ENCODE measurements around the gene OR10A6. TPM values are rescaled to one million over a fixed set of nuclear protein-coding genes. Genes with fewer than 3 reads are reported as not detected.

Gene OR10A6
- total RNA-seq, 2 experiments from 2014 or later = not detected

DNA sequence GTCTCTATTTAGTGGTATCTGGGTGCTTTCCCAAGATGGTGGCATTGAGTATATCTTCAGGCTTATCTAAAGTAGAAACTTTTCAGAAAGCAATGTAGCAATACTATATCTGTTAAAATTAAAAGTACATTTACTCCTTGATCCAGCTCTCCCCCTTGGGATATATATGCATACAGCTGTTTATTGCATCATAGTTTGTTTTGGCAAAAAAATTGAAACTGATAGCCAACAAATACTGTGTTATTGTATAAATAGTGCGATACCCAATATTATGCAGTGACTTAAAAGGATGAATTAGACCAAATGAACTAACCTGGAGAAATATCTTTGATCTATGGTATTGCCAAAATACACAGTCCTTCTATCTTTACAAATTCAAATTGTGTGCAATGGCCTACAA lies 18.9 kb upstream of the OR10A6 start:
- Mint-ChIP-seq H3K4me3 (no peak overlapping the region), H3K27me3 (peaks cover 18% of the 10 kb centered on the region), H3K4me1 (no peaks in the 10 kb centered on the region), H3K9me3 (ENCODE audit: low read depth) (no peaks in the 10 kb centered on the region), H3K36me3 (no peaks in the 10 kb centered on the region), H3K27ac (no peak overlapping the region)
- ATAC-seq = no peak
- DNase-seq = no peak
- CTCF ChIA-PET = no interaction called here

DNA sequence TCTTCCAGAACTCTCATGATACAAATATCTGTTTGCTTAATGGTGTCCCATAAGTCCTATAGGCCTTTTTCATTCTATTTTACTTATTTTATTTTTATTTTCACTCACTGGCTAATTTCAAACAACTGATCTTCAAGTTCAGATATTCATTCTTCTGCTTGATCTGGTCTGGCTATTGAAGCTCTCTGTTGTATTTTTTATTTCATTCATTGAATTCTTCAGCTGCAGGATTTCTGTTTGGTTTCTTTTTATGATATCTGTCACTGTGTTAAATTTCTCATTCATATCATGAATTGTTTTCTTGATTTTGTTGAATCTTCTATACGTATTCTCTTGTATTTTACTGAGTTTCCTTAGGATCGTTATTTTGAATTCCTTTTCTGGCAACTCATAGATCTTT lies 13.1 kb upstream of the OR10A6 start:
- Mint-ChIP-seq H3K4me1 (no peaks in the 10 kb centered on the region), H3K36me3 (no peaks in the 10 kb centered on the region), H3K27me3 (peaks cover 11% of the 10 kb centered on the region), H3K27ac (no peak overlapping the region), H3K9me3 (ENCODE audit: low read depth) (peaks cover 3% of the 10 kb centered on the region), H3K4me3 (no peak overlapping the region)
- no peak for ATAC-seq
- CTCF ChIA-PET = no interaction called here
- no peak for DNase-seq

DNA sequence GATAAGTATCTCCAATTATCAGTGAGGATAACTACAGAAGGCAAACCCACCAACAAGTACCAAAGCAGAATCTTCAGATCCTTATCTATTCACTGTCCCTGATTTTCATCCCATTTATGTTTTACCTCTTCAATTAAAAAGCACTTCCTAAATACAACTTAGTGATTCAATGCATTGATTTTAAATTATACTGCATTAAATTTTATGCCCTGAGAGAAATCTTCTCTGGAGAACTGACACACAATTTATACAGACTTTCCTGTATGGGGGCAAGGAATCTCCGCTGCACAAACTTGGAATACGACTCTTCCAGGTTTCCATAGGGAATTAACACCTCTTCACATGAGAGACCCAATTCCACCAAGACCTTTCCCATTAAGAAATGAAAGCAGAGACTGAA lies 10.5 kb upstream of the OR10A6 start, which contains the start of gene OR10A3:
TSS of gene OR10A3 (minus strand) at position 101 of the 400 bp plus-strand sequence. CDS start 2,188 bp downstream, outside the sequence.
- no peaks in the 10 kb centered on the region for H3K36me3 Mint-ChIP-seq
- peaks cover 3% of the 10 kb centered on the region for H3K9me3 Mint-ChIP-seq (ENCODE audit: low read depth)
- no peak for ATAC-seq
- no peak for DNase-seq
- CTCF ChIA-PET = no interaction called here
- H3K27me3 Mint-ChIP-seq = peaks cover 4% of the 10 kb centered on the region
- H3K4me3 Mint-ChIP-seq = no peak within 1 kb of the TSS
- no peak within 1 kb of the TSS for H3K27ac Mint-ChIP-seq
- H3K4me1 Mint-ChIP-seq = no peaks in the 10 kb centered on the region

DNA sequence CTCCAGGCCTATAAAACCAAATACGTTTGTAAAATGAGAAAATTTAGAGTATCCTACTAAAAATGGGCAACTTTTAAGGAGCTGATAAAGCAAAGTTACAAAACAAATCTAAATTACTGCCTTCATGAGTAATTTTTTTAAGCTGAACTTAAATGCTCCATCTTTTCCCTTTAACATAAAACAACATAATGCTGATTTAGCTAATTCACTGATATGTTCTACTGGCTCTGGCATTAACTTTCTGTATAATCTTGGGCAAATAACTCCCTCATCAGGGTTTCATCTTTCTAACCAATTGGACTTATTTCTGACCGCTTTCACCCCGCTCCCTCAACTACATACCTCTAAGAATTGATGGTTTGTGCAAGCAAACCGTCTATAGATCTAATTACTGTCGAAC lies 10.1 kb upstream of the OR10A6 start:
- Mint-ChIP-seq H3K4me3 (no peak overlapping the region), H3K36me3 (no peaks in the 10 kb centered on the region), H3K27ac (no peak overlapping the region), H3K9me3 (ENCODE audit: low read depth) (peaks cover 3% of the 10 kb centered on the region), H3K4me1 (no peaks in the 10 kb centered on the region), H3K27me3 (peaks cover 4% of the 10 kb centered on the region)
- CTCF ChIA-PET = no interaction called here
- ATAC-seq (no peak), DNase-seq (no peak)

DNA sequence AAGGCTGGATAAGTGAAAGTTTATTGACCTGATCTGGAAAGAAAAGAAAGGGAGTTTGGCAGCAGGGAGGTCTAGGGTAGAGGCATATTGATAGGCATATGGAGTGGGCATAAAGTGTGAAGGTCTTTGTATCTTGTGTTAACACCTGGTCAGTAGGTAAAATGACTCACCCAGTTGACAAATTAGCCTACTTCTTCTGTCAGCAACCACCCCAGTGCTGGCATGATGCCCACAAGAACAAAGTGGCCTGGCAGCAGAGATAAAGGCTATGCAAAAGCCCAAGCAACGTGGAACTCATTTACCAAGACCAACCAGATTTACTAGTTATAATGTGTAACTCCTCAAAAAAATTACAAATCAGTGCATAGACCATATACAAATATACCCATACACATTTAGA lies 5.5 kb upstream of the OR10A6 start:
- no peak for ATAC-seq
- Mint-ChIP-seq H3K27me3 (peaks cover 12% of the 10 kb centered on the region), H3K4me1 (no peaks in the 10 kb centered on the region), H3K27ac (no peak overlapping the region), H3K4me3 (no peak overlapping the region), H3K36me3 (no peaks in the 10 kb centered on the region), H3K9me3 (ENCODE audit: low read depth) (no peaks in the 10 kb centered on the region)
- CTCF ChIA-PET = no interaction called here
- DNase-seq = no peak

DNA sequence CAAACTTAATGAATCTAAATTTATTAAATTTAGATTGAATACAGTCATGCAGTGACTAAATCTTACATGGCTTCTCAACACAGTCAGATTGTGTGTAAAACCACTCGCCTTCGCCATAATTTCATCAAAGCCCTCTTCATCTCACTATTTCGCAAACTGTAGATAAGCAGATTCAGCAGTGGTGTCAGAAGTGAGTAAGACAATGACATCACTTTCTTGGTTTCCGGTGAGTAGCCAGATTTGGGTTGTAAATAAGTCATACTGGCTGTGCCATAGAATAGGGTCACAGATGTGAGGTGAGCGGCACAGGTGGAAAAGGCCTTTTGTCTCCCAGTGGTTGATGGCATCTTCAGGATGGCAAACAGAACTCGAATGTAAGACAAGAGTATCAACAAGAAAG lies 3.4 kb downstream of the OR10A6 start:
- Mint-ChIP-seq H3K36me3 (no peaks in the 10 kb centered on the region), H3K9me3 (ENCODE audit: low read depth) (no peaks in the 10 kb centered on the region), H3K27me3 (peaks cover 17% of the 10 kb centered on the region), H3K4me3 (no peak overlapping the region), H3K27ac (no peak overlapping the region), H3K4me1 (no peaks in the 10 kb centered on the region)
- DNase-seq (no peak), ATAC-seq (no peak)
- CTCF ChIA-PET = no interaction called here

DNA sequence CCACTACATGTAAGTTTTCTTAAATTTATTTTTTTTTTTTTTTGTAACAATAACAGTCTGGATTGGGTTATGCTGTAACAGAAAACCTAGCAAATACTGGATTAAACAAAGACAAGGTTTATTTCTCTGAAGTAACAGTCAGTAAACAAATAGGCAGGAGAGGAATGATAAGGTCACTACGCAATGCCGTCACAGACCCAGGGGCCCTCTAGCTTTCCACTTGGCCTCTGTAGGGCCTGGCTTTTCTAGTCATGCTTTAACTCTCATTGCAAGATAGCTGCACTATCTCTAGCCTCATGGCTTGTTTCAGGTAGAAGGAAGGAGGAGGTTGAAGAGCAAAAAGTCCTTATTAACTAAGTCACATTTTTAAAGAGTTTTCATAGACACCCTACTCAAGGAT lies 6.5 kb downstream of the OR10A6 start:
- DNase-seq (no peak), ATAC-seq (no peak)
- Mint-ChIP-seq H3K4me3 (no peak overlapping the region), H3K27ac (no peak overlapping the region), H3K4me1 (no peaks in the 10 kb centered on the region), H3K36me3 (no peaks in the 10 kb centered on the region), H3K27me3 (peaks cover 11% of the 10 kb centered on the region), H3K9me3 (ENCODE audit: low read depth) (no peaks in the 10 kb centered on the region)
- CTCF ChIA-PET = no interaction called here

DNA sequence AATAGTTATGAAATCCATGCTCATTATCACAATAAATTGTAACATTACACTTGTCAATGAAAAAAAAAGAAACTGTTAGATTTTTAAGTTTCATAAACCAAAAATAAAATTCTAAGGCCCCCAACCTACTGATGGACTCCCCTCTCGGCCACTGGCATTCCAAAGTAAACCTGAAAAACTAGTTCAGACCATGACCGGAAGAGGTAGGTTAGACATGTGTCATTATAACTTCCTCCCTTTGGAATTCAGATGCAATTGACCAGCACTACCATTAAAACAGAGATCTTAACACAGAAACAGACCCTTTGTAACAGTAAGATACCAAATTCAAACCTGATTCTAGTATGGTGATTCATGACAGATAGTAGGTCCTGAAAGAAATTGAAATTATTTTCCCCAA lies 12.9 kb downstream of the OR10A6 start:
- Mint-ChIP-seq H3K36me3 (no peaks in the 10 kb centered on the region), H3K27ac (no peak overlapping the region), H3K4me3 (no peak overlapping the region), H3K27me3 (no peaks in the 10 kb centered on the region), H3K4me1 (no peaks in the 10 kb centered on the region), H3K9me3 (ENCODE audit: low read depth) (no peaks in the 10 kb centered on the region)
- ATAC-seq (no peak), DNase-seq (no peak)
- CTCF ChIA-PET = no interaction called here

DNA sequence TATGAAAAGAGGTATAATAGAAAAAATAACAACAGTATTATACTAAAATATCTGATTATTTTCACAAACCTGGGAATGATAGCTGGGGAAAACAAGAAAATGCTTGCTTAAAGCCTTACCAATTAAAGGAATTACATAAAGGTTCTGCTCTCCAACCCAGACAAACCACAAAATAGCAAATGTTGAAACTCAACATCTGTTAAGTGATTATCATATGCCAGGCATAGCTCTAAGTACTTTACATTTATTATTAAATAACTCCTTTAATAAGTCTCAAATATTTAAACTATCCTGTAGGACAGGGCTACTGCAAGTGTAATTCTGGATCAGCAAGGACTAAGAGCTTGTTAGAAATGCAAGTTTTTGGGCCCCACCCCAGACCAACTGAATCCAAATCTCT lies 20.1 kb downstream of the OR10A6 start:
- Mint-ChIP-seq H3K9me3 (ENCODE audit: low read depth) (no peaks in the 10 kb centered on the region), H3K27ac (no peak overlapping the region), H3K4me1 (no peaks in the 10 kb centered on the region), H3K27me3 (peaks cover 33% of the 10 kb centered on the region), H3K4me3 (no peak overlapping the region), H3K36me3 (no peaks in the 10 kb centered on the region)
- CTCF ChIA-PET = no interaction called here
- ATAC-seq = no peak
- no peak for DNase-seq

DNA sequence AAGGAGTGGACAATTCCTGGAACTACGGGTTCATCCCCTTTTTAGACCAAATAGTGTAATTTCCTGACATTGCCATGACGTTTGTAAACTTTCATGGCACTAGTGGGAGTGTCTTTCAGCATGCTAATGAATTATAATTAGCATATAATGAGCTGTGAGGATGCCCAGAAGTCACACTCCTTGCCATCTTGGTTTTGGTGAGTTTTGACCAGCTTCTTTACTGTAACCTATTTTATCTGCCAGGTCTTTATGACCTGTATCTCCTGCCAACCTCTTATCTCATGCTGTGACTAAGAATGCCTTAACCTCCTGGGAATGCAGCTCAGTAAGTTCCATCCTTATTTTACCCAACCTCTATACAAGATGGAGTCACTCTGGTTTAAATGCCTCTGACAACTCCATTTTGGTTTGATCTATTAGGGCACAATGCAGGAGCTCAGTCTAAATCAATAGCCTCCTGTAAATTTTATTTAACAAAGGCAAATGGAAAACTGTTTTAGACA lies 20.7 kb downstream of the OR10A6 start:
- ATAC-seq = no peak
- CTCF ChIA-PET = no interaction called here
- no peaks in the 10 kb centered on the region for H3K36me3 Mint-ChIP-seq
- H3K4me3 Mint-ChIP-seq = no peak overlapping the region
- H3K9me3 Mint-ChIP-seq (ENCODE audit: low read depth) = no peaks in the 10 kb centered on the region
- no peaks in the 10 kb centered on the region for H3K4me1 Mint-ChIP-seq
- no peak for DNase-seq
- H3K27me3 Mint-ChIP-seq = peaks cover 40% of the 10 kb centered on the region
- no peak overlapping the region for H3K27ac Mint-ChIP-seq

DNA sequence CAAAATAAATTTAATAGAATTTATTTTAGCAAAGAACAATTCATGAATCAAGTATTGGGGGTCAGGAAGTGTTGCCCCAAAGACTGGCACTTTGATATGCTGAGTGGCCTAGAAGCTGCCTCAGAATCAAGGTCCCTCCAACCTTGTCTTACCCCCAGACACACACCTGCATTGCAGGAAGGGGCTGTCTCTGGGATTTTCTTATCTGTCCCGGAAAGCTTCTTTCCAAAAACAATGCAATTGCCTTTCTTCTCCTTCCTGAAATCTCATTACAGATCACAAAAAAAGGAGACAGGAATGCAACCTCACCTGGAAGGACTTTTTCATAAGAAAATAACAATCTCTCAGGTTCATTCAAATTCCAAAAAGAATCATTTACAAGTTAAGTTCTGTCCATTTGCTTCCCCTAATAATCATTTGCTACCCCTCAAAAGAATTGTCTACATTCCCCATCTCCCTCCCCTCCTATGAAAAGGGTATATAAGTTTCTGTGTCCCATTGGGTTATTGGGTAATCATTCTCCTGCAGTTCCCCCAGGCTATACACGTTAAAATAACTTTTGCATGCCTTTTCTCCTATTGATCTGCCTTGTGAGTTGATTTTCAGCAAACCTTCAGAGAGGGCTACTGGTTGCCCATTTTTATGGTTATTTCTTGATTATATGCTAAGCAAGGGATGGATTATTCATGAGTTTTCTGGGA lies 21.3 kb downstream of the OR10A6 start:
- Mint-ChIP-seq H3K9me3 (ENCODE audit: low read depth) (no peaks in the 10 kb centered on the region), H3K36me3 (no peaks in the 10 kb centered on the region), H3K27ac (no peak overlapping the region), H3K4me3 (no peak overlapping the region), H3K27me3 (peaks cover 41% of the 10 kb centered on the region), H3K4me1 (no peaks in the 10 kb centered on the region)
- ATAC-seq = no peak
- DNase-seq = no peak
- CTCF ChIA-PET = no interaction called here

DNA sequence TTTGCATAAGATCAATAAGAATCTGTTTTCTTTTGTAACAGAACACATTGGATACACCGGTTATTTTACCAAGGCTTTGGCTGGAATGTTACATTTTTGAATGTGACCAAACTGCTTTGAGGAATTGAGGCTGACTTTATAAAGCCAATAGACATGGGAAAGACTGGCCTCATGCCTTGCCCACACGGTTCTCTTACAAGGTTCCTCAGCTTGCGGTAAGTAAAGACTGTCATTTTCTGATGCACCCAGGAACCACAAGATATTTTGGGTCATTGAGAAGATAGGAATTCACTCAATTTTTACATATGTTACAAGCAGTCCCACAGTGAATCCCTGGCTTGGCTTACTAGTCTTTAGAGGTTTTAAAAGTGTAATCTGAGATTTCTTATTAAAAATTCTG lies 23.9 kb downstream of the OR10A6 start:
- no peak for ATAC-seq
- no peak overlapping the region for H3K27ac Mint-ChIP-seq
- DNase-seq = no peak
- no peaks in the 10 kb centered on the region for H3K4me1 Mint-ChIP-seq
- H3K27me3 Mint-ChIP-seq = peaks cover 49% of the 10 kb centered on the region
- CTCF ChIA-PET = interaction anchor here (1.0 to 1.4 kb wide), 3 partner anchors 14 to 183 kb away, joined by 3 to 4 read pairs (median 3); partner anchors contain the start of gene EIF3F
- no peaks in the 10 kb centered on the region for H3K36me3 Mint-ChIP-seq
- H3K9me3 Mint-ChIP-seq (ENCODE audit: low read depth) = no peaks in the 10 kb centered on the region
- no peak overlapping the region for H3K4me3 Mint-ChIP-seq

DNA sequence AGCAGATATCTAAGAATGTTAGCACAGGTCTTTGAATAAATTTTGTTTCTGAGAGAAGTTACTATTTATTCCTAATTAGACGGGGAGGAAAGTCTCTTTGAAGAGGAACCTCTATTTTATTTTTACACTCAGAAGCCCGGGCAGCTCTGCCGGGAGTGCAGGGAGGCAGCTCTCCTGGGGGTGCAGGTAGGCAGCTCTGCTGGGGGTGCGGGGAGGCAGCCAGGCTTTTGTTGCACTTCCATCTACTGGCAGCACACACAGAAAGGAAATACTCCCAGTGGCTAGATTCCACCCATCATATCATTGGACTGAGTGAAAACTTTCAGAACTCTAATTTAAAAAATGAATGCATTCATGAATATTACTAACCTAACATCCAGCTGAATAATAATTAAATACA lies 24.6 kb downstream of the OR10A6 start:
- CTCF ChIA-PET = interaction anchor here (1.0 to 1.4 kb wide), 3 partner anchors 13 to 184 kb away, joined by 3 to 4 read pairs (median 3); partner anchors contain the start of gene EIF3F
- Mint-ChIP-seq H3K27me3 (peaks cover 55% of the 10 kb centered on the region), H3K36me3 (no peaks in the 10 kb centered on the region), H3K4me1 (no peaks in the 10 kb centered on the region), H3K9me3 (ENCODE audit: low read depth) (no peaks in the 10 kb centered on the region), H3K27ac (no peak overlapping the region), H3K4me3 (no peak overlapping the region)
- DNase-seq (no peak), ATAC-seq (no peak)

DNA sequence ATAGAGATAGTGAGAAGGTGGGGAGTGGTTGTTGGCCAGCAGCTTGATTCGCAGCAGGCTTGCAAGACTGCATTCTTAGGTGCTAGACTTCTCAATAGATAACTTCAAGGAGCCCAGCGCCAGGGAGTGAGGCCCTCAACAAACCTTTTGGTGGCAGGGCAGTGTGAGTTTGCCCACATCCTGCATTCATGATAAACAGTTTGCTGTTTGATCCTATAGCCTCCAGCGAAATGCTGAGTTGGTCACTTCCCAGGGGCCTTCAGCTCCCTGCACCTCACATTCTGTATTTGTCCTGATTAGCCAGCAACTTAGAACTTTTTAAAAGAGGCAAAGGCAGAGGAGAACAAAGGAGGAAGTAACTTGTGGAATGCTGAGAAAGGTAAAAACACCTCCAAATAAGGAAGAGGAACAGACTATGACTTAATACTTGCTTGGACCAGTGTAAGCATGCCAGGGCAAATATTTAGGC lies 25.1 kb downstream of the OR10A6 start:
- peaks cover 57% of the 10 kb centered on the region for H3K27me3 Mint-ChIP-seq
- H3K27ac Mint-ChIP-seq = no peak overlapping the region
- ATAC-seq (no peak), DNase-seq (no peak)
- no peaks in the 10 kb centered on the region for H3K9me3 Mint-ChIP-seq (ENCODE audit: low read depth)
- H3K36me3 Mint-ChIP-seq = no peaks in the 10 kb centered on the region
- CTCF ChIA-PET = interaction anchor here (1.0 to 1.4 kb wide), 3 partner anchors 13 to 184 kb away, joined by 3 to 4 read pairs (median 3); partner anchors contain the start of gene EIF3F
- no peaks in the 10 kb centered on the region for H3K4me1 Mint-ChIP-seq
- no peak overlapping the region for H3K4me3 Mint-ChIP-seq

Measured in activated CD8-positive, alpha-beta memory T cell treated with anti-CD3 and anti-CD28 coated beads, Interleukin-2, amount 10 ng/mL, durations not matched to agents 7 days and 5 days (primary cell).